ENCODE measurements around the gene SUPT16H. TPM values are rescaled to one million over a fixed set of nuclear protein-coding genes. Genes with fewer than 3 reads are reported as not detected.
"Not testable (repeated sequence)": the region's sequence is repeated elsewhere in the genome, so short reads cannot be mapped to it uniquely, and the experiment has no call there.

SUPT16H gene
- total RNA-seq, 2 experiments from 2014 or later, result 119 to 121 TPM

DNA sequence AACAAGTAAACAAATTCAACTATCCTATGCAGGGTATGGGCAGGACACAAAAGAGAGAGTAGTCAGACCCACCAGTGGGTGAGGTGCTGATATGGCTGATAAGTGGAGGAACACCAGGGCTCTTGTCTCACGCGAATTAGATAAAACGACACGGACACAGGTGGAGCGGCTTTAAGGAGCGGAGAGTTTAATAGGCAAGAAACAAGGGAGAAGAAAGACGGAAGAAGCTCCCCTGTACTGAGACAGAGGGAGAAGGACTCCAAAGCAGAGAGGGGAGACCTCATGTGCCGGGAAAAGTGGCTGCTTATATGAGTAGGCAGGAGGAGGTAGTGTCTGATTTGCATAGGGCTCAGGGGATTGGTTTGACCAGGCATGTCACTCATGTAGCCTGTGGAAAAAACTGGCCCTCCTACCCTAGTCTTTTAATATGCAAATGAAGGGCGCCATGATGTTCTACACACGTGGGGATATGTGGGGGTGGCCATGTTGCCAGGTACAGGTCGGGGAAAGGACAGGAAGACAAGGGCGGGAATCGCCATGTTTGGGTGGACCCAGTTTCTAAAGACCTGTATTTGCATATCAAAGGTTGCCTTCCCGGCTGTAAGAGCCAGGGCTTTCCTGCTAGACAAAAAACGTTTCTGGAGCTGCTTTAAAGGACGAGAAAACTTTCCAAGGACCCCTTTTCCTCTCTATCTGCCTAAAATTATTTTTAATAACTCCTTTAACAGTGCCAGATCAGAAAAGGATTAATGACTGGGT is 75.2 kb downstream of the SUPT16H start:
- DNase-seq, result peak; percentile 63
- POLR2A ChIA-PET, result interaction anchor here (0.6 kb wide), 1 partner anchor 1982 kb away, joined by 3 read pairs; no protein-coding TSS in a partner anchor
- ATAC-seq (ENCODE audit: low read depth), result peak; percentile 93
- peaks cover 2% of the 10 kb centered on the region for H3K9me3 Mint-ChIP-seq
- H3K27ac Mint-ChIP-seq, result peak overlapping the region; percentile 21
- peaks cover 14% of the 10 kb centered on the region for H3K4me1 Mint-ChIP-seq
- H3K36me3 Mint-ChIP-seq, result no peaks in the 10 kb centered on the region
- peak overlapping the region; percentile 76 for H3K4me3 Mint-ChIP-seq
- H3K27me3 Mint-ChIP-seq, result peaks cover 22% of the 10 kb centered on the region

DNA sequence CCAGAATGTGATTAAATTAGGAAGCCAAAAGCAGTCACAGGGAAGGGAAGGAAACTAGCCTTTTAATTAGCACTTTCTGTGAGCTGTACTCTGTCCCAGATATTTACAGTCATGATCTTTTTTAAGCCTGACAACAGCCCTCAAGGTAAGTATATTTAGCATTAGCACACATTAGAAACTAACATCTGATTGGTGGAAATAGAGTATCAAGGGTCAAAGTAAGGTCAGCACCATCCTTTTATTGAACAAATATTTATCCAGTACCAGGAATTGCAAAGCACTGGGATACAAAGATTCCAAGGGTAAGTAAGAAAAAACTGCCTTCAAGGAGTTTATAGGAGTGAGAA is 75.7 kb downstream of the SUPT16H start:
- POLR2A ChIA-PET, result no interaction called here
- Mint-ChIP-seq H3K4me1 (peaks cover 14% of the 10 kb centered on the region), H3K9me3 (peaks cover 2% of the 10 kb centered on the region), H3K27me3 (peaks cover 21% of the 10 kb centered on the region), H3K36me3 (no peaks in the 10 kb centered on the region), H3K27ac (no peak overlapping the region), H3K4me3 (peak overlapping the region; percentile 76)
- DNase-seq (no peak), ATAC-seq (ENCODE audit: low read depth) (no peak)

DNA sequence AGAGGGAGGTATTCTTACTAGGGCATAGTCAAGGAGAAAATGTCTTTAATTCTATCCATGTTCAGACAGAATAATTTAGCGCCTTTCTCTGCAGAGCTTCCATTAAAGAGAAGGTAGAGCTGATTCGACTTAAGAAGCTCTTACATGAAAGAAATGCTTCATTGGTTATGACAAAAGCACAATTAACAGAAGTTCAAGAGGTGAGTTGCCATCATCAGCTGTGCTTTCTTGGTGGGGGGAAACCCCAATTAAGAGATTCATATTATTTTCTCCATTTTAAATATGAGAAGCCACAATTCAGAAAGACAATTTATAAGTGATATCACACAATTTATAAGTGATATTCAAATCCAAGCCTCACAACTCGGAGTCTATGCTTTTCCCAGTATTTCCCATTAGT is 76.2 kb downstream of the SUPT16H start:
- Mint-ChIP-seq H3K4me1 (peaks cover 14% of the 10 kb centered on the region), H3K27me3 (peaks cover 21% of the 10 kb centered on the region), H3K27ac (no peak overlapping the region), H3K36me3 (no peaks in the 10 kb centered on the region), H3K4me3 (no peak overlapping the region), H3K9me3 (peaks cover 2% of the 10 kb centered on the region)
- POLR2A ChIA-PET, result no interaction called here
- ATAC-seq (ENCODE audit: low read depth) (no peak), DNase-seq (no peak)

DNA sequence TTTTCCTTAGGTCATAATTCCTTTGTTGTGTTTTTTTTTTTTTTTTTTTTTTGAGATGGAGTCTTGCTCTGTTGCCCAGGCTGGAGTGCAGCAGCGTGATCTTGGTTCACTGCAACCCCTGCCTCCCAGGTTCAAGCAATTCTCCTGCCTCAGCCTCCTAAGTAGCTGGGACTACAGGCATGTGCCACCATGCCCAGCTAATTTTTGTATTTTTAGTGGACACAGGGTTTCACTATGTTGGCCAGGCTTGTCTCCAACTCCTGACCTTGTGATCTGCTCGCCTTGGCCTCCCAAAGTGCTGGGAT is 81.0 kb downstream of the SUPT16H start:
- DNase-seq; H3K36me3 Mint-ChIP-seq; ATAC-seq (ENCODE audit: low read depth); H3K4me1 Mint-ChIP-seq; H3K9me3 Mint-ChIP-seq; H3K27ac Mint-ChIP-seq; H3K4me3 Mint-ChIP-seq; POLR2A ChIA-PET: not testable (repeated sequence)
- peaks cover 49% of the 10 kb centered on the region for H3K27me3 Mint-ChIP-seq

DNA sequence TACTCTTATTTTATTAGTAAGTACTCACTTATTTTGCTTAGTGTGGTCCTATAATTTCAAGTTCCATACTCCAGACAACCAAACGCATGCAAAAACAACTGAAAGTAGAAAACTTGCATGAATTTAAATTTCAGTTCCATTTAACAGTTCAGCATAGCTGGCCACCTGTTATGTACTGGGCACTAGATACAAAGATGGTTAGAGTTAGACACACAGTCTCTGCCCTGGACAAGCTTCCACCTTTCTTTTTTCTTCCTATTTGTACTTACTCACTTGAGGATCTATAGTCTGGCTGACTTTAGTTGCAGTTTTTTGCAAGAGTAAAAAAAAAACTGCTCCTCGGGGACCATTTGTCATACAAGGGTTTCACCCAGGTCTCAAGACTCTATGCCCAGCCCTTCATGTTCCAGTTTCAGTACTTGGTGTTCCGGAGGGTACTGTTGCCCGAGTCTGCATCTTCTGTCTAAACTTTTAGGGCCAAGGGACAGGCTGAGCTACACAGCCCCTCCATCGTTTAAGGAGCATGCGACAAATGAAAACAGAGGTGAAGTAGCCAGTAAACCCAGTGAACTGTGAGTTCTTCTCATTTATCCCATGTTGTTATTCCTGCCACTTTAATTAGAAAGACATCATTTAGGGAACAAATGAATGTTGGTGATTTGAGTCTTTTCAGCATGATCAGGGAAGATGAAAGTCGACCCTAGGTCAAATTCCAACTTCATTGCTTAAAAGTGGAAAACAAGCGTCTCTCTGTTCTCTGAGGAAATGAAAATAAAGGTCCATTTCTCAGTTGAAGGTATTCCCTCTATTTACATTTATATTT is 81.6 kb downstream of the SUPT16H start:
- H3K27me3 Mint-ChIP-seq, result peaks cover 53% of the 10 kb centered on the region
- ATAC-seq (ENCODE audit: low read depth), result no peak
- no peak overlapping the region for H3K4me3 Mint-ChIP-seq
- no peaks in the 10 kb centered on the region for H3K36me3 Mint-ChIP-seq
- peaks cover 5% of the 10 kb centered on the region for H3K4me1 Mint-ChIP-seq
- POLR2A ChIA-PET, result no interaction called here
- no peak for DNase-seq
- no peaks in the 10 kb centered on the region for H3K9me3 Mint-ChIP-seq
- H3K27ac Mint-ChIP-seq, result no peak overlapping the region

Other genes with a start within 250 kb of the SUPT16H start
- not detected for gene OR5AU1, start 228.0 kb downstream of the SUPT16H start, total RNA-seq
- 100 to 1,000 TPM; 658 to 677 TPM for gene HNRNPC, start 114.6 kb downstream of the SUPT16H start, total RNA-seq
- gene RPGRIP1, start 103.9 kb downstream of the SUPT16H start, total RNA-seq, result not detected
- 100 to 1,000 TPM; 128 to 133 TPM for gene CHD8, start 72.1 kb upstream of the SUPT16H start, total RNA-seq
- gene RAB2B, start 92.9 kb upstream of the SUPT16H start, total RNA-seq, result 10 to 100 TPM; 27.3 to 27.5 TPM
- 10 to 100 TPM; 76.7 to 79.7 TPM for gene TOX4, start 93.2 kb upstream of the SUPT16H start, total RNA-seq
- gene METTL3, start 127.3 kb upstream of the SUPT16H start, total RNA-seq, result 10 to 100 TPM; 89.2 to 90.9 TPM
- gene SALL2, start 142.3 kb upstream of the SUPT16H start, total RNA-seq, result 1 to 10 TPM; 4.0 to 4.4 TPM
- not detected for gene OR10G3, start 196.1 kb upstream of the SUPT16H start, total RNA-seq

Measured in activated naive CD8-positive, alpha-beta T cell treated with anti-CD3 and anti-CD28 coated beads, Interleukin-2, amount 10 ng/mL, durations not matched to agents 7 days and 5 days (primary cell).